ENCODE results near the gene SORCS1.

- TF ChIP-seq CTCF (IDR thresholded peaks at IDR 0.05) (no peak), POLR2A (IDR thresholded peaks at IDR 0.05) (no peak)
Measured at GRCh38 chr10:106740071-106740470, 424.4 kb downstream of the SORCS1 start.
